ENCODE results near the gene CCDC159. TPM values are rescaled to one million over a fixed set of nuclear protein-coding genes. Genes with fewer than 3 reads are reported as not detected.
"Not testable (repeated sequence)": the region's sequence is repeated elsewhere in the genome, so short reads cannot be mapped to it uniquely, and the experiment has no call there.

Gene CCDC159, protein sequence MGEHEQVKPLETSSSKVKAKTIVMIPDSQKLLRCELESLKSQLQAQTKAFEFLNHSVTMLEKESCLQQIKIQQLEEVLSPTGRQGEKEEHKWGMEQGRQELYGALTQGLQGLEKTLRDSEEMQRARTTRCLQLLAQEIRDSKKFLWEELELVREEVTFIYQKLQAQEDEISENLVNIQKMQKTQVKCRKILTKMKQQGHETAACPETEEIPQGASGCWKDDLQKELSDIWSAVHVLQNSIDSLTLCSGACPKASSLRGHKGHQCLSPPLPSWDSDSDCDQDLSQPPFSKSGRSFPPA
- total RNA-seq = 10 to 100 TPM; 90.7 to 91.8 TPM
- 10 to 100 TPM in 1 of 2 donors, 1 to 10 TPM in 1; 9.2 to 16.8 TPM for polyA plus RNA-seq

- no peaks in the 10 kb centered on the region for H3K9me3 ChIP-seq (ENCODE audit: control insufficient read depth in 1 of 2, low read length in 2 of 2)
- Mint-ChIP-seq H3K4me1 (peaks cover 17 to 32% (median 25%) of the 10 kb centered on the region in 4 donors), H3K4me3 (peak within 1 kb of the TSS; percentile 95 to 98 (median 97)), H3K27ac (peak within 1 kb of the TSS; percentile 80 to 98 (median 95)), H3K27me3 (no peaks in the 10 kb centered on the region), H3K9me3 (peaks cover 0 to 6% (median 0%) of the 10 kb centered on the region in 8 donors), H3K36me3 (peaks cover 5 to 7% of the 10 kb centered on the region in 2 donors)
- H3K36me3 ChIP-seq (ENCODE audit: insufficient read depth, low read length) = no peaks in the 10 kb centered on the region
- no peaks in the 10 kb centered on the region for H3K27me3 ChIP-seq (ENCODE audit: insufficient read depth, low read length)
- peaks cover 17% of the 10 kb centered on the region for H3K4me1 ChIP-seq (ENCODE audit: insufficient read depth, low read length)
- peak within 1 kb of the TSS; percentile 92 to 96 for H3K4me3 ChIP-seq (ENCODE audit: low read length in 2 of 2)
- H3K27ac ChIP-seq (ENCODE audit: low read depth, low read length) = peak within 1 kb of the TSS; percentile 88
- ChIA-PET POLR2A (ENCODE audit: partially characterized antibody) (interaction anchor here (0.9 to 6.2 kb wide), 13 partner anchors 18 to 511 kb away, joined by 3 to 54 read pairs (median 4); partner anchors contain the start of genes ELOF1, EPOR, SWSAP1 and TMED1), CTCF (ENCODE audit: partially characterized antibody) (interaction anchor here (2.1 to 2.3 kb wide), 2 partner anchors 29 to 35 kb away, joined by 6 to 12 read pairs; partner anchors contain the start of gene SWSAP1)
- DNase-seq = peak; percentile 97 to 100 (median 99)
- intact Hi-C loops (cut with micrococcal nuclease) = loop anchor here (1.0 kb wide), 3 partner anchors 28 to 89 kb away; partner anchors contain the start of genes ODAD3, PRKCSH and SWSAP1
Observed at GRCh38 chr19:11346104-11346940, at the start of gene CCDC159, which contains the start of gene TMEM205. Gene CCDC159 (plus strand): TSS chr19:11346519. CDS start chr19:11346607, 88 bp downstream. Gene TMEM205 (minus strand): TSS chr19:11346268. CDS start chr19:11345619, 649 bp downstream.

GRCh38 chr19:11299946-11300810, 46.1 kb upstream of the CCDC159 start:
- intact Hi-C loops (cut with micrococcal nuclease) = no loop called here
- ChIA-PET POLR2A (ENCODE audit: partially characterized antibody) (no interaction called here), CTCF (ENCODE audit: partially characterized antibody) (no interaction called here)
- no peaks in the 10 kb centered on the region for H3K27me3 ChIP-seq (ENCODE audit: insufficient read depth, low read length)
- peaks cover 0 to 1% (median 0%) of the 10 kb centered on the region in 8 donors for H3K9me3 Mint-ChIP-seq
- no peak overlapping the region for H3K4me3 ChIP-seq (ENCODE audit: low read length in 2 of 2)
- H3K4me1 Mint-ChIP-seq = no peaks in the 10 kb centered on the region
- no peak overlapping the region for H3K27ac Mint-ChIP-seq
- no peaks in the 10 kb centered on the region for H3K36me3 ChIP-seq (ENCODE audit: insufficient read depth, low read length)
- no peaks in the 10 kb centered on the region for H3K4me1 ChIP-seq (ENCODE audit: insufficient read depth, low read length)
- DNase-seq = no peak
- no peak overlapping the region for H3K4me3 Mint-ChIP-seq
- no peaks in the 10 kb centered on the region for H3K9me3 ChIP-seq (ENCODE audit: control insufficient read depth in 1 of 2, low read length in 2 of 2)
- H3K27ac ChIP-seq (ENCODE audit: low read depth, low read length) = no peak overlapping the region
- peaks cover 6 to 9% of the 10 kb centered on the region in 2 donors for H3K27me3 Mint-ChIP-seq
- H3K36me3 Mint-ChIP-seq = no peaks in the 10 kb centered on the region

GRCh38 chr19:11300811-11301120, 45.6 kb upstream of the CCDC159 start:
- POLR2A ChIA-PET (ENCODE audit: partially characterized antibody) = no interaction called here
- no peak overlapping the region for H3K27ac Mint-ChIP-seq
- CTCF ChIA-PET (ENCODE audit: partially characterized antibody) = interaction anchor here (0.9 kb wide), 1 partner anchor 50 kb away, joined by 3 read pairs; no protein-coding TSS in a partner anchor
- no peaks in the 10 kb centered on the region for H3K27me3 ChIP-seq (ENCODE audit: insufficient read depth, low read length)
- no peak for DNase-seq
- H3K36me3 Mint-ChIP-seq = no peaks in the 10 kb centered on the region
- H3K9me3 ChIP-seq (ENCODE audit: control insufficient read depth in 1 of 2, low read length in 2 of 2) = no peaks in the 10 kb centered on the region
- no peaks in the 10 kb centered on the region for H3K4me1 ChIP-seq (ENCODE audit: insufficient read depth, low read length)
- H3K4me3 ChIP-seq (ENCODE audit: low read length in 2 of 2) = no peak overlapping the region
- H3K4me1 Mint-ChIP-seq = no peaks in the 10 kb centered on the region
- no peak overlapping the region for H3K4me3 Mint-ChIP-seq
- no peak overlapping the region for H3K27ac ChIP-seq (ENCODE audit: low read depth, low read length)
- H3K9me3 Mint-ChIP-seq = peaks cover 0 to 1% (median 0%) of the 10 kb centered on the region in 8 donors
- peaks cover 6 to 9% of the 10 kb centered on the region in 2 donors for H3K27me3 Mint-ChIP-seq
- intact Hi-C loops (cut with micrococcal nuclease) = no loop called here
- H3K36me3 ChIP-seq (ENCODE audit: insufficient read depth, low read length) = no peaks in the 10 kb centered on the region

DNA sequence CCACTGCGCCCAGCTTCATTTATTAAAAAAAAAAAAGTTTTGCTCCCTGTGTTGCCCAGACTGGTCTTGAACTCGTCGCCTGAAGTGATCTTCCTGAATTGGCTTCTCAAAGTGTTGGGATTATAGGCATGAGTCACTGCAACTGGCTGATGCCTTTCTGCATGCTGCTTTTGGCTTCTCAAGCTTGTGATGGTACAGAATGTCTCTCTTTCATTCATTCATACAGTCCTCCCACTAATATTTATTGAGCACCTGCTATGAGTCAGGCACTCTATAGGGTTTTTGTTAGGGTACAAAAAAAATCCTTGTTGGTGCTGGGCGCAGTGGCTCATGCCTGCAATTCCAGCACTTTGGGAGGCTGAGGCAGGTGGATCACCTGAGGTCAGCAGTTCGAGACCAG, 41.4 kb upstream of the CCDC159 start:
- Mint-ChIP-seq H3K36me3 (no peaks in the 10 kb centered on the region), H3K27me3 (peaks cover 1 to 10% of the 10 kb centered on the region in 2 donors), H3K27ac (no peak overlapping the region), H3K9me3 (peaks cover 0 to 4% (median 0%) of the 10 kb centered on the region in 8 donors), H3K4me1 (no peaks in the 10 kb centered on the region), H3K4me3 (no peak overlapping the region)
- no peak for DNase-seq
- no peak overlapping the region for H3K27ac ChIP-seq (ENCODE audit: low read depth, low read length)
- POLR2A ChIA-PET (ENCODE audit: partially characterized antibody) = no interaction called here
- no peaks in the 10 kb centered on the region for H3K36me3 ChIP-seq (ENCODE audit: insufficient read depth, low read length)
- H3K27me3 ChIP-seq (ENCODE audit: insufficient read depth, low read length) = no peaks in the 10 kb centered on the region
- intact Hi-C loops (cut with micrococcal nuclease) = no loop called here
- CTCF ChIA-PET (ENCODE audit: partially characterized antibody) = interaction anchor here (0.7 to 1.1 kb wide), 2 partner anchors 11 to 177 kb away, joined by 3 to 5 read pairs; no protein-coding TSS in a partner anchor
- H3K9me3 ChIP-seq (ENCODE audit: control insufficient read depth in 1 of 2, low read length in 2 of 2) = no peaks in the 10 kb centered on the region
- no peak overlapping the region for H3K4me3 ChIP-seq (ENCODE audit: low read length in 2 of 2)
- no peaks in the 10 kb centered on the region for H3K4me1 ChIP-seq (ENCODE audit: insufficient read depth, low read length)

GRCh38 chr19:11306337-11306736, 40.0 kb upstream of the CCDC159 start:
- no peak for DNase-seq
- POLR2A ChIA-PET (ENCODE audit: partially characterized antibody) = no interaction called here
- intact Hi-C loops (cut with micrococcal nuclease) = no loop called here

GRCh38 chr19:11320278-11320995, 25.9 kb upstream of the CCDC159 start:
- H3K27ac Mint-ChIP-seq; CTCF ChIA-PET (ENCODE audit: partially characterized antibody); H3K36me3 Mint-ChIP-seq; H3K4me3 ChIP-seq (ENCODE audit: low read length in 2 of 2); H3K9me3 Mint-ChIP-seq; H3K36me3 ChIP-seq (ENCODE audit: insufficient read depth, low read length); H3K27me3 ChIP-seq (ENCODE audit: insufficient read depth, low read length); H3K9me3 ChIP-seq (ENCODE audit: control insufficient read depth in 1 of 2, low read length in 2 of 2); DNase-seq; H3K27ac ChIP-seq (ENCODE audit: low read depth, low read length); H3K4me3 Mint-ChIP-seq; intact Hi-C loops (cut with micrococcal nuclease): not testable (repeated sequence)
- peaks cover 14% of the 10 kb centered on the region for H3K4me1 ChIP-seq (ENCODE audit: insufficient read depth, low read length)
- POLR2A ChIA-PET (ENCODE audit: partially characterized antibody) = interaction anchor here (1.0 kb wide), 1 partner anchor 18 kb away, joined by 4 read pairs; no protein-coding TSS in a partner anchor
- H3K27me3 Mint-ChIP-seq = peaks cover 3 to 12% of the 10 kb centered on the region in 2 donors
- peaks cover 9 to 18% (median 13%) of the 10 kb centered on the region in 4 donors for H3K4me1 Mint-ChIP-seq

More at GRCh38 chr19:11306337-11306736, 40.0 kb upstream of the CCDC159 start:
- Mint-ChIP-seq H3K36me3 (no peaks in the 10 kb centered on the region), H3K27me3 (peaks cover 3 to 9% of the 10 kb centered on the region in 2 donors), H3K27ac (no peak overlapping the region), H3K4me1 (no peaks in the 10 kb centered on the region), H3K4me3 (no peak overlapping the region), H3K9me3 (peaks cover 0 to 7% (median 0%) of the 10 kb centered on the region in 8 donors)
- Histone ChIP-seq H3K27me3 (ENCODE audit: insufficient read depth, low read length) (no peaks in the 10 kb centered on the region), H3K4me3 (ENCODE audit: low read length in 2 of 2) (no peak overlapping the region), H3K27ac (ENCODE audit: low read depth, low read length) (no peak overlapping the region), H3K36me3 (ENCODE audit: insufficient read depth, low read length) (no peaks in the 10 kb centered on the region), H3K9me3 (ENCODE audit: control insufficient read depth in 1 of 2, low read length in 2 of 2) (no peaks in the 10 kb centered on the region), H3K4me1 (ENCODE audit: insufficient read depth, low read length) (no peaks in the 10 kb centered on the region)
- CTCF ChIA-PET (ENCODE audit: partially characterized antibody) = no interaction called here

All from CD4-positive, alpha-beta memory T cell (primary cell).